Activated CD4-positive, alpha-beta T cell treated with anti-CD3 and anti-CD28 coated beads for 48 hours (primary cell): Measurements from ENCODE around the gene ZNF362.

Source experiments
- DNase-seq: peaks from one replicate; pipeline ENCODE4 v3.0.0-alpha.2; 2020

The ZNF362 gene

GRCh38 chr1:33330361-33330890 is 74.1 kb downstream of the ZNF362 start:
- no peak for DNase-seq

GRCh38 chr1:33330906-33331305 is 74.6 kb downstream of the ZNF362 start:
- DNase-seq = no peak

GRCh38 chr1:33331444-33332356 is 75.4 kb downstream of the ZNF362 start:
- no peak for DNase-seq

GRCh38 chr1:33332357-33332789 is 76.1 kb downstream of the ZNF362 start:
- DNase-seq = no peak

- DNase-seq = no peak
Observed at GRCh38 chr1:33332881-33333280, 76.6 kb downstream of the ZNF362 start.

GRCh38 chr1:33334081-33334552 is 77.8 kb downstream of the ZNF362 start:
- DNase-seq = no peak

- DNase-seq = no peak
Observed at GRCh38 chr1:33335020-33335419, 78.7 kb downstream of the ZNF362 start.

- no peak for DNase-seq
Observed at GRCh38 chr1:33336580-33336979, 80.3 kb downstream of the ZNF362 start.

GRCh38 chr1:33337441-33337840 is 81.1 kb downstream of the ZNF362 start:
- DNase-seq = no peak

GRCh38 chr1:33338048-33338439 is 81.8 kb downstream of the ZNF362 start:
- no peak for DNase-seq

- DNase-seq = no peak
Observed at GRCh38 chr1:33338440-33339211, 82.3 kb downstream of the ZNF362 start.

- no peak for DNase-seq
Observed at GRCh38 chr1:33339413-33339812, 83.1 kb downstream of the ZNF362 start.

GRCh38 chr1:33341190-33341589 is 84.9 kb downstream of the ZNF362 start:
- DNase-seq = no peak

- no peak for DNase-seq
Observed at GRCh38 chr1:33342041-33342723, 85.9 kb downstream of the ZNF362 start.

- no peak for DNase-seq
Observed at GRCh38 chr1:33343539-33343938, 87.2 kb downstream of the ZNF362 start.

GRCh38 chr1:33344896-33345560 is 88.7 kb downstream of the ZNF362 start:
- no peak for DNase-seq

GRCh38 chr1:33346533-33346926 is 90.2 kb downstream of the ZNF362 start:
- no peak for DNase-seq

- no peak for DNase-seq
Observed at GRCh38 chr1:33346927-33347649, 90.8 kb downstream of the ZNF362 start.

GRCh38 chr1:33347650-33347992 is 91.3 kb downstream of the ZNF362 start:
- DNase-seq = no peak

GRCh38 chr1:33348194-33348593 is 91.9 kb downstream of the ZNF362 start:
- no peak for DNase-seq

- DNase-seq = peak; percentile 45
Observed at GRCh38 chr1:33348676-33349080, 92.4 kb downstream of the ZNF362 start.
